MM.1S (cell line): Measurements from ENCODE around the gene EIF3F.

Experiments
- DNase-seq: peaks from one replicate; pipeline ENCODE4 v3.0.0-alpha.2; 2015
- H2AFZ ChIP-seq: fragments of 300-600 bp; sonication (generic); 2 replicates; pipeline ENCODE4 v1.6.0; 2016; ENCODE audit warnings: antibody characterized with exemption, low read length
- H3F3A ChIP-seq: fragments of 300-600 bp; sonication (generic); 2 replicates; pipeline ENCODE4 v1.6.1; 2016; ENCODE audit warnings: mild to moderate bottlenecking, antibody characterized with exemption, low read length, moderate library complexity, mixed read lengths; ENCODE audit not compliant: insufficient read depth
- H3K27ac ChIP-seq: fragments of 300-600 bp; sonication (generic); 2 replicates; pipeline ENCODE4 v1.5.1; 2016; ENCODE audit warnings: mild to moderate bottlenecking, low read length
- H3K27me3 ChIP-seq: fragments of 300-600 bp; sonication (generic); replicated peaks from 2 replicates; pipeline ENCODE4 v1.6.0; 2016; ENCODE audit warnings: low read length; ENCODE audit not compliant: insufficient read depth
- H3K36me3 ChIP-seq: fragments of 300-600 bp; sonication (generic); replicated peaks from 2 replicates; pipeline ENCODE4 v1.6.1; 2016; ENCODE audit warnings: mild to moderate bottlenecking, low read length, mixed read lengths; ENCODE audit not compliant: insufficient read depth
- H3K4me1 ChIP-seq: fragments of 300-600 bp; sonication (generic); 2 replicates; pipeline ENCODE4 v1.6.1; 2016; ENCODE audit warnings: low read length, mixed read lengths
- H3K4me2 ChIP-seq: fragments of 300-600 bp; sonication (generic); 2 replicates; pipeline ENCODE4 v1.6.0; 2016; ENCODE audit warnings: low read depth, low read length
- H3K4me3 ChIP-seq: fragments of 300-600 bp; sonication (generic); 2 replicates; pipeline ENCODE4 v1.5.1; 2016; ENCODE audit warnings: low read length, mixed read lengths
- H3K79me2 ChIP-seq: fragments of 300-600 bp; sonication (generic); 2 replicates; pipeline ENCODE4 v1.6.1; 2016; ENCODE audit warnings: mixed run types, low read length, mixed read lengths
- H3K9ac ChIP-seq: fragments of 300-600 bp; sonication (generic); 2 replicates; pipeline ENCODE4 v1.6.1; 2016; ENCODE audit warnings: low read length, mixed read lengths
- H3K9me2 ChIP-seq: fragments of 300-600 bp; sonication (generic); replicated peaks from 2 replicates; pipeline ENCODE4 v1.6.1; 2016; ENCODE audit warnings: mild to moderate bottlenecking, low read length, mixed read lengths; ENCODE audit not compliant: insufficient read depth
- H3K9me3 ChIP-seq: fragments of 300-600 bp; sonication (generic); replicated peaks from 2 replicates; pipeline ENCODE4 v1.6.1; 2016; ENCODE audit warnings: mild to moderate bottlenecking, low read length, mixed read lengths; ENCODE audit not compliant: insufficient read depth
- H4K20me1 ChIP-seq: fragments of 300-600 bp; sonication (generic); 2 replicates; pipeline ENCODE4 v1.6.1; 2016; ENCODE audit warnings: mild to moderate bottlenecking, low read length, moderate library complexity, mixed read lengths; ENCODE audit not compliant: insufficient read depth
- EZH2 ChIP-seq: fragments of 300-600 bp; sonication (generic); optimal IDR thresholded peaks from 2 replicates; pipeline ENCODE3; 2017; ENCODE audit warnings: low read depth, mild to moderate bottlenecking, antibody characterized with exemption, low read length, mixed read lengths
- EZH2phosphoT487 ChIP-seq: fragments of 300-600 bp; sonication (generic); IDR thresholded peaks from 2 replicates; pipeline ENCODE4 v1.6.1; 2018; ENCODE audit warnings: antibody characterized with exemption, low read length
- TF ChIP-seq, protein P1 (sequence below): fragments of 300-600 bp; sonication (generic); IDR thresholded peaks from 2 replicates; pipeline ENCODE4 v1.5.1; 2016; ENCODE audit warnings: antibody characterized with exemption, low read length, mixed read lengths

Gene EIF3F

DNA sequence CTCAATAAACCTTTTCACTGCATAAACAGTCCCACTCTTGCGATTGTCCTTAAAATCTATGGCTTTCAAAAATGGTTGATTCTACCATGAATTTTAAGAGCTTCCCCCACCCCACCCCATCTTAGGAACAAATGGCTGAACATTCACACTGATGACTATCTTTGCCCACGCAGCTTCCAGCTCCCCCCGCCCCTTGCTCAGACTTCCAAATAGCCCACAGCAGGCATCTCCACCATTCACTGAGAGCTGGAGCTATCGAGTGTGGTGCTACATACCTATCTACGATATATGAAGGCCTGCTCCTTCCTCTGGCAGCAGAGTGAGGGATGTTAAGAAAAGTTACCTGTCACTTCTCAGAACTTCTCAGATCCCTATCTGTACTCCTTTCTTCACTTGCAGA, 26.7 kb downstream of the EIF3F start:
- Histone ChIP-seq H3K27ac (no peak overlapping the region), H2AFZ (no peak overlapping the region), H3K4me2 (no peak overlapping the region), H3K27me3 (peaks cover 14% of the 10 kb centered on the region; the same call in 1 of the 2 replicates), H3K4me3 (no peak overlapping the region), H3K4me1 (no peaks in the 10 kb centered on the region), H4K20me1 (no peaks in the 10 kb centered on the region), H3K9me2 (no peaks in the 10 kb centered on the region), H3K36me3 (no peaks in the 10 kb centered on the region), H3F3A (no peaks in the 10 kb centered on the region), H3K9me3 (no peaks in the 10 kb centered on the region), H3K79me2 (no peaks in the 10 kb centered on the region), H3K9ac (no peak overlapping the region)
- DNase-seq, result no peak
- no peak for TF ChIP-seq EZH2phosphoT487
- no peak for TF ChIP-seq EZH2
- TF ChIP-seq, protein P1, sequence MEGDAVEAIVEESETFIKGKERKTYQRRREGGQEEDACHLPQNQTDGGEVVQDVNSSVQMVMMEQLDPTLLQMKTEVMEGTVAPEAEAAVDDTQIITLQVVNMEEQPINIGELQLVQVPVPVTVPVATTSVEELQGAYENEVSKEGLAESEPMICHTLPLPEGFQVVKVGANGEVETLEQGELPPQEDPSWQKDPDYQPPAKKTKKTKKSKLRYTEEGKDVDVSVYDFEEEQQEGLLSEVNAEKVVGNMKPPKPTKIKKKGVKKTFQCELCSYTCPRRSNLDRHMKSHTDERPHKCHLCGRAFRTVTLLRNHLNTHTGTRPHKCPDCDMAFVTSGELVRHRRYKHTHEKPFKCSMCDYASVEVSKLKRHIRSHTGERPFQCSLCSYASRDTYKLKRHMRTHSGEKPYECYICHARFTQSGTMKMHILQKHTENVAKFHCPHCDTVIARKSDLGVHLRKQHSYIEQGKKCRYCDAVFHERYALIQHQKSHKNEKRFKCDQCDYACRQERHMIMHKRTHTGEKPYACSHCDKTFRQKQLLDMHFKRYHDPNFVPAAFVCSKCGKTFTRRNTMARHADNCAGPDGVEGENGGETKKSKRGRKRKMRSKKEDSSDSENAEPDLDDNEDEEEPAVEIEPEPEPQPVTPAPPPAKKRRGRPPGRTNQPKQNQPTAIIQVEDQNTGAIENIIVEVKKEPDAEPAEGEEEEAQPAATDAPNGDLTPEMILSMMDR, result no peak

DNA sequence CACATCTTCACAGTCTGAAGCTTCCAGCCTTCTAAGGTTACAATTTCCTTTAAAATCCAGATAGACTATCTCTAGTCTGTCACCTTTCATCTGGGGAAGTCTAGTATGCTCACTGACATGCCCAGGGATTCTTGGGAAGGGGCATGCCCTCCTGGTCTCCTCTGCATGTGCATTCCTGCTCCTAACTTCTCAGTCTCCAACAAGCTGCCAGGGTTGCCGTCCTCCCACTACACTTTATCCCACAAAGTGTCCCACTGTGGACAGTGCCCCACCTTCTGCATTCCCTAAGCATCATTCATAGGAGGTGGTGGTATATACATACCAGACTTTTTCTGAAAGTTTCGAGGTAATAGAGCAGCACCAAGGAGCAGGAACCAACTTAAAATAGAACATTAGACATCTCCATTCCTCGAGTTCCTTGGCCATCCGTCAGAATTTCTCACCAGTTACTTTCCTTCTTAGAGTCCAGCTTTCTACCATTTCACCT, 28.7 kb downstream of the EIF3F start:
- Histone ChIP-seq H3K4me1 (no peaks in the 10 kb centered on the region), H3F3A (no peaks in the 10 kb centered on the region), H3K79me2 (no peaks in the 10 kb centered on the region), H3K9ac (no peak overlapping the region), H3K9me3 (no peaks in the 10 kb centered on the region), H4K20me1 (no peaks in the 10 kb centered on the region), H2AFZ (no peak overlapping the region), H3K36me3 (no peaks in the 10 kb centered on the region), H3K4me3 (no peak overlapping the region), H3K9me2 (no peaks in the 10 kb centered on the region), H3K4me2 (no peak overlapping the region), H3K27me3 (peaks cover 22% of the 10 kb centered on the region; the same call in 1 of the 2 replicates), H3K27ac (no peak overlapping the region)
- TF ChIP-seq, protein P1, result no peak
- TF ChIP-seq EZH2 (no peak), EZH2phosphoT487 (no peak)
- no peak for DNase-seq

DNA sequence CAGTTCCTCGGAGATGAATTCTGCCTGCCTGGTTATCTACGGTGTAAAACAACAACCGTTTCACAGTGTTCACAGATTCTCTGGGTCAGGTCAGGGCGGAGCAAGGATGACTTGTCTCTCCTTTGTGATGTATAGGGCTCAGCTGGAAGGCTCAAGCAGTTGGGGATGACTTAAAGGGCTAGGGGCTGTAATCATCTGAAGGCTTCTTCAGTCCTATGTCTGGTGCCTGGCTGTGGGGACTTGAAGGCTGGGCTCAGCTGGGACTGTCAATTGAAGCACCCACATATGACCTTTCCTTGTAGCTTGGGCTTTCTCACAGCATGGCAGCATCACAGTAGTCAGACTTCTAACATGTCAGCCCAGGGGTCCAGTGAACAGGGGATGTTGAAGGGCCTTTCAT, 29.3 kb downstream of the EIF3F start:
- no peaks in the 10 kb centered on the region for H3K79me2 ChIP-seq
- H3K9me2 ChIP-seq, result no peaks in the 10 kb centered on the region
- no peaks in the 10 kb centered on the region for H3K4me1 ChIP-seq
- peaks cover 23% of the 10 kb centered on the region; the same call in 1 of the 2 replicates for H3K27me3 ChIP-seq
- H3K27ac ChIP-seq, result no peak overlapping the region
- no peak overlapping the region for H3K9ac ChIP-seq
- no peaks in the 10 kb centered on the region for H3K9me3 ChIP-seq
- H4K20me1 ChIP-seq, result no peaks in the 10 kb centered on the region
- TF ChIP-seq, protein P1, result no peak
- TF ChIP-seq EZH2phosphoT487, result no peak
- TF ChIP-seq EZH2, result no peak
- DNase-seq, result no peak
- H3K4me3 ChIP-seq, result no peak overlapping the region
- H3F3A ChIP-seq, result no peaks in the 10 kb centered on the region
- no peaks in the 10 kb centered on the region for H3K36me3 ChIP-seq
- no peak overlapping the region for H3K4me2 ChIP-seq
- H2AFZ ChIP-seq, result no peak overlapping the region
